Measurements from ENCODE around the gene GABRG3. TPM values are rescaled to one million over a fixed set of nuclear protein-coding genes. Genes with fewer than 3 reads are reported as not detected.

The GABRG3 gene
- total RNA-seq, 1 experiment from 2014 or later: not detected

DNA sequence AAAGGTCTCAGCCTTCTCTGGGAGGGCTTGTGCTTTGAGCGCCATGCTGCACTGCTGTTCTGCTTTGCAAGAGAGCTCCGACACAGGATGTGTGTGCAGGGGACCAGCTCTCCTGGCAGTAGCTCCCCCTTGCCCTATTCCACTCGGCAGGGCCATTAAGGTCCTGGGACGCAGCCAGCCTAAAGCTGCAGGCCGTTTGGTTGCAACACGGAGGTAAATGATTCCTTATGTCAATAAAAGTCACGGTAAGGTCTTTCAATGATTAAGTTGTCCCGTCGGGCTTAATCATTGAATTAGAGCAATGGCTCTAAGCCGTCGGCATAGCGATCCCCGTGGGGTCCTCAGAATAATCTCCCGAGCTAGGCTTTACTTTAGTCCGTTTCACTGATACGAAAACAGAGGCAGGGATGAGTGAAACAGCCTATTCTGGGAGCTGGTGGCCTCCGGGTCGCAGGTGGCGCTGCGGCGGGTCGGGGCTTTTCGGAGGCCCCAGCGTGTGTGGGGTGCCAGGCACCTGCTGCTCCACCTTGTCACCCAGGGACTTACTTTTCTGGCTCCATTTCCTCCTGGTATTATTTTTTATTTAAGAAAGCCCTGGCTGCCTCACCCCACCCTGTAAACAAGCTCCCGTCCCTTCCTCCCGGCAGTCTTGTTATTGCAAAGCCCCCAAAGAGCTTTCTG lies 603.0 kb downstream of the GABRG3 start:
- RAD21 ChIA-PET (ENCODE audit: low non-redundant PET in 1 of 2, low total read pairs in 2 of 2, uncharacterized antibody in 2 of 2, unreplicated experiment in 2 of 2): no interaction called here
- Histone ChIP-seq H3K4me3 (replicated peaks in 1 of 2; ENCODE audit: low read depth in 1 of 2, low read length in 2 of 2) (no peak overlapping the region), H3K4me1 (ENCODE audit: control insufficient read depth in 1 of 2, insufficient read depth in 2 of 2, low read length in 2 of 2) (no peaks in the 10 kb centered on the region), H3K27me3 (ENCODE audit: insufficient read depth, low read length) (no peaks in the 10 kb centered on the region), H3K79me2 (ENCODE audit: insufficient read depth, low read length) (no peaks in the 10 kb centered on the region), H3K27ac (ENCODE audit: low read depth, low read length) (no peak overlapping the region), H2AFZ (ENCODE audit: low read depth, low read length, poor library complexity, severe bottlenecking) (no peak overlapping the region), H3K9me3 (ENCODE audit: control insufficient read depth in 1 of 2, insufficient read depth in 1 of 2, low read depth in 1 of 2, low read length in 2 of 2) (peaks cover 5 to 19% of the 10 kb centered on the region in 2 experiments; a peak in 2 of 4 replicates), H3K4me2 (ENCODE audit: low read length) (no peak overlapping the region), H3K9me2 (ENCODE audit: insufficient read depth) (no peaks in the 10 kb centered on the region), H3K36me3 (ENCODE audit: control insufficient read depth in 1 of 2, insufficient read depth in 2 of 2, low read length in 2 of 2) (no peaks in the 10 kb centered on the region), H3K9ac (ENCODE audit: low read length) (no peak overlapping the region), H4K20me1 (ENCODE audit: insufficient read depth) (no peaks in the 10 kb centered on the region)
- TF ChIP-seq POLR2AphosphoS5 (IDR thresholded peaks at IDR 0.05; ENCODE audit: low read depth, low read length): no peak
- no peak for TF ChIP-seq TCF7L2 (IDR thresholded peaks at IDR 0.05; ENCODE audit: borderline replicate concordance, extremely low read depth, insufficient read depth, insufficient read length)
- TF ChIP-seq, protein P1, sequence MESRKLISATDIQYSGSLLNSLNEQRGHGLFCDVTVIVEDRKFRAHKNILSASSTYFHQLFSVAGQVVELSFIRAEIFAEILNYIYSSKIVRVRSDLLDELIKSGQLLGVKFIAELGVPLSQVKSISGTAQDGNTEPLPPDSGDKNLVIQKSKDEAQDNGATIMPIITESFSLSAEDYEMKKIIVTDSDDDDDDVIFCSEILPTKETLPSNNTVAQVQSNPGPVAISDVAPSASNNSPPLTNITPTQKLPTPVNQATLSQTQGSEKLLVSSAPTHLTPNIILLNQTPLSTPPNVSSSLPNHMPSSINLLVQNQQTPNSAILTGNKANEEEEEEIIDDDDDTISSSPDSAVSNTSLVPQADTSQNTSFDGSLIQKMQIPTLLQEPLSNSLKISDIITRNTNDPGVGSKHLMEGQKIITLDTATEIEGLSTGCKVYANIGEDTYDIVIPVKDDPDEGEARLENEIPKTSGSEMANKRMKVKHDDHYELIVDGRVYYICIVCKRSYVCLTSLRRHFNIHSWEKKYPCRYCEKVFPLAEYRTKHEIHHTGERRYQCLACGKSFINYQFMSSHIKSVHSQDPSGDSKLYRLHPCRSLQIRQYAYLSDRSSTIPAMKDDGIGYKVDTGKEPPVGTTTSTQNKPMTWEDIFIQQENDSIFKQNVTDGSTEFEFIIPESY (IDR thresholded peaks at IDR 0.05; ENCODE audit: extremely low read depth, insufficient replicate concordance, low read length): no peak
- no peak for TF ChIP-seq SP1 (IDR thresholded peaks at IDR 0.05; ENCODE audit: low read depth)
- no peak for TF ChIP-seq REST (IDR thresholded peaks at IDR 0.05; ENCODE audit: low read depth)
- TF ChIP-seq ZNF274 (IDR thresholded peaks at IDR 0.05; ENCODE audit: low read depth, low read length): no peak
- CTCF ChIA-PET: no interaction called here
- no peak for DNase-seq (ENCODE audit: low read depth, low spot score)
- no TSS peak for BruUV-seq (replicated peaks)
- intact Hi-C loops (cut with micrococcal nuclease): no loop called here
- POLR2A ChIA-PET: no interaction called here
- no peak for ATAC-seq

All from HCT116 (cell line).